HEK293 (cell line): Measurements from ENCODE around the gene AVPR1B.

Source experiments
- KLF17 ChIP-seq: fragments of 450-650 bp; formaldehyde crosslinking; IDR thresholded peaks from 2 replicates; pipeline ENCODE4 v1.5.1; 2016; ENCODE audit warnings: missing biosample characterization, missing genetic modification characterization
- KLF7 ChIP-seq: fragments of 450-650 bp; formaldehyde crosslinking; IDR thresholded peaks from 2 replicates; pipeline ENCODE4 v1.5.1; 2016; ENCODE audit warnings: missing biosample characterization, missing genetic modification characterization, borderline replicate concordance
- OSR2 ChIP-seq: fragments of 450-650 bp; formaldehyde crosslinking; IDR thresholded peaks from 2 replicates; pipeline ENCODE4 v1.5.1; 2016; ENCODE audit warnings: missing biosample characterization, missing genetic modification characterization
- PRDM10 ChIP-seq: fragments of 450-650 bp; formaldehyde crosslinking; IDR thresholded peaks from 2 replicates; pipeline ENCODE4 v1.5.1; 2016; ENCODE audit warnings: missing biosample characterization, missing genetic modification characterization
- PRDM2 ChIP-seq: fragments of 450-650 bp; formaldehyde crosslinking; IDR thresholded peaks from 2 replicates; pipeline ENCODE4 v1.5.1; 2016; ENCODE audit warnings: missing biosample characterization, missing genetic modification characterization, borderline replicate concordance
- PRDM4 ChIP-seq: fragments of 450-650 bp; formaldehyde crosslinking; IDR thresholded peaks from 2 replicates; pipeline ENCODE4 v1.5.1; 2017; ENCODE audit warnings: missing biosample characterization, missing genetic modification characterization
- SETDB1 ChIP-seq: IDR thresholded peaks from one replicate; pipeline ENCODE4 v1.6.1; 2017; ENCODE audit warnings: mild to moderate bottlenecking, low read length, moderate library complexity, mixed read lengths; ENCODE audit not compliant: insufficient read length
- WT1 ChIP-seq: fragments of 450-650 bp; formaldehyde crosslinking; IDR thresholded peaks from 2 replicates; pipeline ENCODE4 v1.5.1; 2016; ENCODE audit warnings: missing biosample characterization, missing genetic modification characterization
- ZBTB17 ChIP-seq: fragments of 450-650 bp; formaldehyde crosslinking; IDR thresholded peaks from 2 replicates; pipeline ENCODE4 v1.5.1; 2016; ENCODE audit warnings: missing biosample characterization, missing genetic modification characterization
- ZFP41 ChIP-seq: fragments of 450-650 bp; formaldehyde crosslinking; IDR thresholded peaks from 2 replicates; pipeline ENCODE4 v1.5.1; 2016; ENCODE audit warnings: missing biosample characterization, missing genetic modification characterization, borderline replicate concordance
- ZNF132 ChIP-seq: fragments of 450-650 bp; formaldehyde crosslinking; IDR thresholded peaks from 2 replicates; pipeline ENCODE4 v1.5.1; 2017; ENCODE audit warnings: missing biosample characterization, missing genetic modification characterization, borderline replicate concordance
- ZNF239 ChIP-seq: fragments of 450-650 bp; formaldehyde crosslinking; IDR thresholded peaks from 2 replicates; pipeline ENCODE4 v1.5.1; 2016; ENCODE audit warnings: missing biosample characterization, missing genetic modification characterization
- ZNF280C ChIP-seq: fragments of 450-650 bp; formaldehyde crosslinking; IDR thresholded peaks from 2 replicates; pipeline ENCODE4 v1.5.1; 2016; ENCODE audit warnings: missing biosample characterization, missing genetic modification characterization
- ZNF335 ChIP-seq: fragments of 450-650 bp; formaldehyde crosslinking; conservative IDR thresholded peaks from 2 replicates; pipeline ENCODE4 v1.5.1; 2016; ENCODE audit warnings: missing biosample characterization, missing genetic modification characterization
- ZNF37A ChIP-seq: fragments of 450-650 bp; IDR thresholded peaks from 2 replicates; pipeline ENCODE4 v1.5.1; 2018; ENCODE audit warnings: missing biosample characterization, missing genetic modification characterization
- ZNF555 ChIP-seq: fragments of 450-650 bp; formaldehyde crosslinking; conservative IDR thresholded peaks from 2 replicates; pipeline ENCODE4 v1.5.1; 2017; ENCODE audit warnings: missing biosample characterization, mild to moderate bottlenecking, missing genetic modification characterization, inconsistent platforms
- ZNF558 ChIP-seq: fragments of 450-650 bp; formaldehyde crosslinking; IDR thresholded peaks from 2 replicates; pipeline ENCODE4 v1.5.1; 2016; ENCODE audit warnings: missing biosample characterization, missing genetic modification characterization
- ZNF776 ChIP-seq: fragments of 450-650 bp; formaldehyde crosslinking; IDR thresholded peaks from 2 replicates; pipeline ENCODE4 v1.5.0; 2017; ENCODE audit warnings: missing biosample characterization, missing genetic modification characterization, borderline replicate concordance
- ZNF837 ChIP-seq: fragments of 450-650 bp; formaldehyde crosslinking; IDR thresholded peaks from 2 replicates; pipeline ENCODE4 v1.5.1; 2016; ENCODE audit warnings: missing biosample characterization, missing genetic modification characterization
- TF ChIP-seq, protein P1 (sequence below): fragments of 450-650 bp; IDR thresholded peaks from 2 replicates; pipeline ENCODE4 v1.5.1; 2018; ENCODE audit warnings: missing biosample characterization, mild to moderate bottlenecking, missing genetic modification characterization

Gene AVPR1B

DNA sequence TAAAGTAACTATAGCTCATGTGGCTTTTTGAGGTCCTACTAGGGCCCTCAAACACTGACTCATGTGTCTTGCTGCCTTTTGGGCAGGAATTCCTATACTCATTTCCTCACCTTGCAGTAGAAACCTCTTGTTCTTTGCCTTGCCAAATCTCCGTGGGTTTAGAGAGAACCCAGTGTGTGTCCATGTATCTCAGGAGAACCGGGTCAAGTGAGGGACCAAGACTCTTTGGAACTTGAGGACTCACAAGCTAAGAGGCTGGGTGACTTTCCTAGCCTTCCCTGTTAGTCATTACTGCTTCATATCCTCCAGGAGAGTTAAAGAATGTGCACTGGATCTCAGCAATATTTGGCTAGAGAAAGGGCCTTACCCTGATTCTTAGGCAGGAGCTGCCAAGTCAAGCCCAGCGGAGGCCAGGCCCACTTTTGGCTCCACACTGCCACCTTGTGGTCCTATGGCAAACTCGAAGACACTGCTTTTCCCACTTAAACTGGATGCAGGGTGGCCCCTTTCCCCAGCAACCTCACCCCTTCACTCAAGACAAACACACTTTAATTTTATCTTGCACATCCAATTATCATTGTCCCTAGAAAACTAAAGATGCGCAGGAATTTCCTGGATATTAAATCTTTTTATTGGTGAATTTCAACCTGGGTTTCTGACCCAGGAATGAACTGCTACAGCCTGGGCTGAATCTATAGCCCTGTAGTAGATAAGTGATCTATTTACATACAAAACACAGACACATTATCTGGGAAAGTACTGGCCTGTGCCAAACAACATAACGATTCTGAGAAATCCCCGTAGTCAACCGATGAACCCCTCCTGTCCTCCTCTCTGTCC is 10.6 kb downstream of the AVPR1B start (continued):
- TF ChIP-seq ZNF280C (tag by site-specific recombination) (no peak), ZNF555 (tag by site-specific recombination) (no peak), ZNF776 (tag by site-specific recombination) (no peak), ZNF239 (no peak), ZNF37A (tag by site-specific recombination) (no peak), ZBTB17 (0 out of 2 replicates have a peak, but pooled peaks have one; percentile 22), ZNF837 (tag by site-specific recombination) (no peak), SETDB1 (no peak), ZNF335 (tag by site-specific recombination) (no peak), ZNF558 (tag by site-specific recombination) (no peak), PRDM10 (tag by site-specific recombination) (no peak), KLF7 (tag by site-specific recombination) (no peak), WT1 (tag by site-specific recombination) (no peak), ZNF132 (tag by site-specific recombination) (no peak), PRDM2 (no peak), ZFP41 (tag by site-specific recombination) (no peak), KLF17 (0 out of 2 replicates have a peak, but pooled peaks have one; percentile 22), PRDM4 (tag by site-specific recombination) (no peak), OSR2 (no peak)
- TF ChIP-seq, protein P1, sequence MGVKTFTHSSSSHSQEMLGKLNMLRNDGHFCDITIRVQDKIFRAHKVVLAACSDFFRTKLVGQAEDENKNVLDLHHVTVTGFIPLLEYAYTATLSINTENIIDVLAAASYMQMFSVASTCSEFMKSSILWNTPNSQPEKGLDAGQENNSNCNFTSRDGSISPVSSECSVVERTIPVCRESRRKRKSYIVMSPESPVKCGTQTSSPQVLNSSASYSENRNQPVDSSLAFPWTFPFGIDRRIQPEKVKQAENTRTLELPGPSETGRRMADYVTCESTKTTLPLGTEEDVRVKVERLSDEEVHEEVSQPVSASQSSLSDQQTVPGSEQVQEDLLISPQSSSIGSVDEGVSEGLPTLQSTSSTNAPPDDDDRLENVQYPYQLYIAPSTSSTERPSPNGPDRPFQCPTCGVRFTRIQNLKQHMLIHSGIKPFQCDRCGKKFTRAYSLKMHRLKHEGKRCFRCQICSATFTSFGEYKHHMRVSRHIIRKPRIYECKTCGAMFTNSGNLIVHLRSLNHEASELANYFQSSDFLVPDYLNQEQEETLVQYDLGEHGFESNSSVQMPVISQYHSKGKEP (tag by site-specific recombination), result no peak
